ENCODE data around the gene MDC1. TPM values are rescaled to one million over a fixed set of nuclear protein-coding genes. Genes with fewer than 3 reads are reported as not detected.

Gene MDC1
- total and polyA plus RNA-seq, 2 of the 13 experiments (the other 11 are each of a cell fraction or from before 2014, with no cell fraction given): 8.4 to 14.0 TPM

DNA sequence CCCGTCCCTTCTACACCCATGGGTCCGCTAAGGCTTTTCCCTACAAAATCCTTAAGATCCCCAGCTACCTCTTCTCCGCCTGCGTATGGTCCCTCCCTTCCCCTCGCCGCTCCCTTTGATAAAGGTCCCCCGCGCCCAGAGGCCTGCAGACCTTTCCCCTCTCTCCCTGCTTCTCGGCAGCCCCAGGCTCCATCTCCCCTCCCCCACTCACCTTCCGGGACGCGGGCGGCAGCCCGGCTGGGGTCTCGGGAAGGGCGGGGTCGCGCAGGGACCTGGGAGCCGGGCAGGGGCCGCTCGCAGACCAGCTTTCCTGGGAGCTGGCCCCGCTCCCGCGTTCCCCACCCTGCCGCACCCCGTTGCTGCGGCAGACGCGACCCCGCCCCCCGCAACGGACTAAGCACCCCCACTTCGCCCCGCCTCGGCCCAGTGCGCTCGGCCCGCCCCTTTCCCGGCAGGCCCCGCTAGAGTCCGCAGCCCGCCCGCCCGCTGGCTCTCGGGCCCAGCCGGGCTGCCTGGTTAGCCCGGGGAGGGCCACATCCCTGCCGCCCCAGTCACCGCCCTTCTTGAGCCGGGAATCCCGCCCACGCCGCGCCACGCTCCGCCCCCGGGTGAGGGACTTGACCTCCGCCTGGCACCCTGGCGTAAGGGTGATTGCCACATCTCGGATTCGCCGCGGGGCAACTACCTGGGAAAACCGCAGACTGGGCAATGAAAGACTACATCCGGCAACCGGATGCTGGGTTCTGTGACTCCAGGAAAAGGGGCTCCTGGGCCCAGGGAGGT, 25.4 kb upstream of the MDC1 start, which contains the start of gene FLOT1 (continued):
- TF ChIP-seq KLF13 (CRISPR knock-in tag; IDR thresholded peaks at IDR 0.05) (no peak), ARHGAP35 (CRISPR knock-in tag; IDR thresholded peaks at IDR 0.05; ENCODE audit: borderline replicate concordance) (peak; percentile 98), ZBTB21 (CRISPR knock-in tag; IDR thresholded peaks at IDR 0.05) (0 out of 2 replicates have a peak, but pooled peaks have one; percentile 24), MTF1 (CRISPR knock-in tag; IDR thresholded peaks at IDR 0.05) (no peak; the same call in 1 of the 2 replicates), RCOR2 (CRISPR knock-in tag; IDR thresholded peaks at IDR 0.05) (no peak), ZNF260 (CRISPR knock-in tag; IDR thresholded peaks at IDR 0.05; ENCODE audit: borderline replicate concordance, low read depth) (peak; percentile 82), ZNF256 (CRISPR knock-in tag; conservative IDR thresholded peaks at IDR 0.05) (no peak), NFE2L2 (IDR thresholded peaks at IDR 0.05; ENCODE audit: low read length) (no peak)
- TF ChIP-seq, protein P1, sequence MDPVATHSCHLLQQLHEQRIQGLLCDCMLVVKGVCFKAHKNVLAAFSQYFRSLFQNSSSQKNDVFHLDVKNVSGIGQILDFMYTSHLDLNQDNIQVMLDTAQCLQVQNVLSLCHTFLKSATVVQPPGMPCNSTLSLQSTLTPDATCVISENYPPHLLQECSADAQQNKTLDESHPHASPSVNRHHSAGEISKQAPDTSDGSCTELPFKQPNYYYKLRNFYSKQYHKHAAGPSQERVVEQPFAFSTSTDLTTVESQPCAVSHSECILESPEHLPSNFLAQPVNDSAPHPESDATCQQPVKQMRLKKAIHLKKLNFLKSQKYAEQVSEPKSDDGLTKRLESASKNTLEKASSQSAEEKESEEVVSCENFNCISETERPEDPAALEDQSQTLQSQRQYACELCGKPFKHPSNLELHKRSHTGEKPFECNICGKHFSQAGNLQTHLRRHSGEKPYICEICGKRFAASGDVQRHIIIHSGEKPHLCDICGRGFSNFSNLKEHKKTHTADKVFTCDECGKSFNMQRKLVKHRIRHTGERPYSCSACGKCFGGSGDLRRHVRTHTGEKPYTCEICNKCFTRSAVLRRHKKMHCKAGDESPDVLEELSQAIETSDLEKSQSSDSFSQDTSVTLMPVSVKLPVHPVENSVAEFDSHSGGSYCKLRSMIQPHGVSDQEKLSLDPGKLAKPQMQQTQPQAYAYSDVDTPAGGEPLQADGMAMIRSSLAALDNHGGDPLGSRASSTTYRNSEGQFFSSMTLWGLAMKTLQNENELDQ (CRISPR knock-in tag; IDR thresholded peaks at IDR 0.05; ENCODE audit: borderline replicate concordance): 0 out of 2 replicates have a peak, but pooled peaks have one; percentile 16
- TF ChIP-seq, protein P2, sequence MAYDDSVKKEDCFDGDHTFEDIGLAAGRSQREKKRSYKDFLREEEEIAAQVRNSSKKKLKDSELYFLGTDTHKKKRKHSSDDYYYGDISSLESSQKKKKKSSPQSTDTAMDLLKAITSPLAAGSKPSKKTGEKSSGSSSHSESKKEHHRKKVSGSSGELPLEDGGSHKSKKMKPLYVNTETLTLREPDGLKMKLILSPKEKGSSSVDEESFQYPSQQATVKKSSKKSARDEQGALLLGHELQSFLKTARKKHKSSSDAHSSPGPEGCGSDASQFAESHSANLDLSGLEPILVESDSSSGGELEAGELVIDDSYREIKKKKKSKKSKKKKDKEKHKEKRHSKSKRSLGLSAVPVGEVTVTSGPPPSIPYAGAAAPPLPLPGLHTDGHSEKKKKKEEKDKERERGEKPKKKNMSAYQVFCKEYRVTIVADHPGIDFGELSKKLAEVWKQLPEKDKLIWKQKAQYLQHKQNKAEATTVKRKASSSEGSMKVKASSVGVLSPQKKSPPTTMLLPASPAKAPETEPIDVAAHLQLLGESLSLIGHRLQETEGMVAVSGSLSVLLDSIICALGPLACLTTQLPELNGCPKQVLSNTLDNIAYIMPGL (CRISPR knock-in tag; IDR thresholded peaks at IDR 0.05; ENCODE audit: borderline replicate concordance in 1 of 2, low read depth in 1 of 2): peak; percentile 76 to 91
- TF ChIP-seq, protein P3, sequence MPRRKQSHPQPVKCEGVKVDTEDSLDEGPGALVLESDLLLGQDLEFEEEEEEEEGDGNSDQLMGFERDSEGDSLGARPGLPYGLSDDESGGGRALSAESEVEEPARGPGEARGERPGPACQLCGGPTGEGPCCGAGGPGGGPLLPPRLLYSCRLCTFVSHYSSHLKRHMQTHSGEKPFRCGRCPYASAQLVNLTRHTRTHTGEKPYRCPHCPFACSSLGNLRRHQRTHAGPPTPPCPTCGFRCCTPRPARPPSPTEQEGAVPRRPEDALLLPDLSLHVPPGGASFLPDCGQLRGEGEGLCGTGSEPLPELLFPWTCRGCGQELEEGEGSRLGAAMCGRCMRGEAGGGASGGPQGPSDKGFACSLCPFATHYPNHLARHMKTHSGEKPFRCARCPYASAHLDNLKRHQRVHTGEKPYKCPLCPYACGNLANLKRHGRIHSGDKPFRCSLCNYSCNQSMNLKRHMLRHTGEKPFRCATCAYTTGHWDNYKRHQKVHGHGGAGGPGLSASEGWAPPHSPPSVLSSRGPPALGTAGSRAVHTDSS (CRISPR knock-in tag; conservative IDR thresholded peaks at IDR 0.05): no peak
- TF ChIP-seq, protein P4, sequence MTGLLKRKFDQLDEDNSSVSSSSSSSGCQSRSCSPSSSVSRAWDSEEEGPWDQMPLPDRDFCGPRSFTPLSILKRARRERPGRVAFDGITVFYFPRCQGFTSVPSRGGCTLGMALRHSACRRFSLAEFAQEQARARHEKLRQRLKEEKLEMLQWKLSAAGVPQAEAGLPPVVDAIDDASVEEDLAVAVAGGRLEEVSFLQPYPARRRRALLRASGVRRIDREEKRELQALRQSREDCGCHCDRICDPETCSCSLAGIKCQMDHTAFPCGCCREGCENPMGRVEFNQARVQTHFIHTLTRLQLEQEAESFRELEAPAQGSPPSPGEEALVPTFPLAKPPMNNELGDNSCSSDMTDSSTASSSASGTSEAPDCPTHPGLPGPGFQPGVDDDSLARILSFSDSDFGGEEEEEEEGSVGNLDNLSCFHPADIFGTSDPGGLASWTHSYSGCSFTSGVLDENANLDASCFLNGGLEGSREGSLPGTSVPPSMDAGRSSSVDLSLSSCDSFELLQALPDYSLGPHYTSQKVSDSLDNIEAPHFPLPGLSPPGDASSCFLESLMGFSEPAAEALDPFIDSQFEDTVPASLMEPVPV (CRISPR knock-in tag; IDR thresholded peaks at IDR 0.05): peak; percentile 98
- TF ChIP-seq, protein P5, sequence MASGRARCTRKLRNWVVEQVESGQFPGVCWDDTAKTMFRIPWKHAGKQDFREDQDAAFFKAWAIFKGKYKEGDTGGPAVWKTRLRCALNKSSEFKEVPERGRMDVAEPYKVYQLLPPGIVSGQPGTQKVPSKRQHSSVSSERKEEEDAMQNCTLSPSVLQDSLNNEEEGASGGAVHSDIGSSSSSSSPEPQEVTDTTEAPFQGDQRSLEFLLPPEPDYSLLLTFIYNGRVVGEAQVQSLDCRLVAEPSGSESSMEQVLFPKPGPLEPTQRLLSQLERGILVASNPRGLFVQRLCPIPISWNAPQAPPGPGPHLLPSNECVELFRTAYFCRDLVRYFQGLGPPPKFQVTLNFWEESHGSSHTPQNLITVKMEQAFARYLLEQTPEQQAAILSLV (CRISPR knock-in tag; IDR thresholded peaks at IDR 0.05; ENCODE audit: borderline replicate concordance): peak; percentile 79
- TF ChIP-seq, protein P6, sequence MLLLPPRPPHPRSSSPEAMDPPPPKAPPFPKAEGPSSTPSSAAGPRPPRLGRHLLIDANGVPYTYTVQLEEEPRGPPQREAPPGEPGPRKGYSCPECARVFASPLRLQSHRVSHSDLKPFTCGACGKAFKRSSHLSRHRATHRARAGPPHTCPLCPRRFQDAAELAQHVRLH (CRISPR knock-in tag; IDR thresholded peaks at IDR 0.05; ENCODE audit: borderline replicate concordance, low read depth): peak; percentile 89; the same call in 1 of the 2 replicates
- TF ChIP-seq, protein P7, sequence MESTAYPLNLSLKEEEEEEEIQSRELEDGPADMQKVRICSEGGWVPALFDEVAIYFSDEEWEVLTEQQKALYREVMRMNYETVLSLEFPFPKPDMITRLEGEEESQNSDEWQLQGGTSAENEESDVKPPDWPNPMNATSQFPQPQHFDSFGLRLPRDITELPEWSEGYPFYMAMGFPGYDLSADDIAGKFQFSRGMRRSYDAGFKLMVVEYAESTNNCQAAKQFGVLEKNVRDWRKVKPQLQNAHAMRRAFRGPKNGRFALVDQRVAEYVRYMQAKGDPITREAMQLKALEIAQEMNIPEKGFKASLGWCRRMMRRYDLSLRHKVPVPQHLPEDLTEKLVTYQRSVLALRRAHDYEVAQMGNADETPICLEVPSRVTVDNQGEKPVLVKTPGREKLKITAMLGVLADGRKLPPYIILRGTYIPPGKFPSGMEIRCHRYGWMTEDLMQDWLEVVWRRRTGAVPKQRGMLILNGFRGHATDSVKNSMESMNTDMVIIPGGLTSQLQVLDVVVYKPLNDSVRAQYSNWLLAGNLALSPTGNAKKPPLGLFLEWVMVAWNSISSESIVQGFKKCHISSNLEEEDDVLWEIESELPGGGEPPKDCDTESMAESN (CRISPR knock-in tag; conservative IDR thresholded peaks at IDR 0.05): peak; percentile 99
- TF ChIP-seq, protein P8, sequence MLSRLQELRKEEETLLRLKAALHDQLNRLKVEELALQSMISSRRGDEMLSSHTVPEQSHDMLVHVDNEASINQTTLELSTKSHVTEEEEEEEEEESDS (CRISPR knock-in tag; IDR thresholded peaks at IDR 0.05; ENCODE audit: borderline replicate concordance): peak; percentile 66; the same call in 1 of the 2 replicates

All from HepG2 (cell line).